ENCODE results near the gene MMP17.

MMP17 gene

GRCh38 chr12:131827961-131828534, at the start of gene MMP17:
Gene MMP17 (plus strand): TSS chr12:131828393. CDS start chr12:131828495, 102 bp downstream.
- DNase-seq, result no peak

- no peak for DNase-seq
Measured at GRCh38 chr12:131779027-131779426, 49.2 kb upstream of the MMP17 start.

- DNase-seq, result no peak
Measured at GRCh38 chr12:131782061-131782460, 46.1 kb upstream of the MMP17 start.

- DNase-seq, result no peak
Measured at GRCh38 chr12:131783915-131784541, 44.2 kb upstream of the MMP17 start.

- no peak for DNase-seq
Measured at GRCh38 chr12:131784909-131785762, 43.1 kb upstream of the MMP17 start.

- DNase-seq, result no peak
Measured at GRCh38 chr12:131785763-131786330, 42.3 kb upstream of the MMP17 start.

GRCh38 chr12:131786331-131786730, 41.9 kb upstream of the MMP17 start:
- no peak for DNase-seq

GRCh38 chr12:131787143-131787660, 41.0 kb upstream of the MMP17 start:
- DNase-seq, result no peak

GRCh38 chr12:131788070-131788469, 40.1 kb upstream of the MMP17 start:
- DNase-seq, result no peak

GRCh38 chr12:131789638-131790037, 38.6 kb upstream of the MMP17 start:
- DNase-seq, result no peak

GRCh38 chr12:131793243-131794022, 34.8 kb upstream of the MMP17 start:
- no peak for DNase-seq

- DNase-seq, result no peak
Measured at GRCh38 chr12:131794061-131794460, 34.1 kb upstream of the MMP17 start.

- no peak for DNase-seq
Measured at GRCh38 chr12:131794573-131794972, 33.6 kb upstream of the MMP17 start.

- DNase-seq, result no peak
Measured at GRCh38 chr12:131795064-131795463, 33.1 kb upstream of the MMP17 start.

- DNase-seq, result no peak
Measured at GRCh38 chr12:131795690-131796410, 32.3 kb upstream of the MMP17 start.

- no peak for DNase-seq
Measured at GRCh38 chr12:131796411-131796736, 31.8 kb upstream of the MMP17 start.

- DNase-seq, result no peak
Measured at GRCh38 chr12:131796754-131797587, 31.2 kb upstream of the MMP17 start.

- DNase-seq, result no peak
Measured at GRCh38 chr12:131797588-131797934, 30.6 kb upstream of the MMP17 start.

GRCh38 chr12:131799195-131799594, 29.0 kb upstream of the MMP17 start:
- DNase-seq, result no peak

GRCh38 chr12:131799828-131800593, 28.2 kb upstream of the MMP17 start:
- DNase-seq, result no peak
